SK-N-SH treated with all-trans-retinoic acid at 6 μM for 48 hours (cell line): ENCODE data around the gene FICD.

Experiments used
- ISL1 ChIP-seq: fragments of 250-450 bp; sonication (Bioruptor Pico); IDR thresholded peaks from 2 replicates; pipeline ENCODE4 v2.1.2; 2022; ENCODE audit warnings: mild to moderate bottlenecking, moderate library complexity
- ZNF565 ChIP-seq: fragments of 450-650 bp; formaldehyde crosslinking; conservative IDR thresholded peaks from 2 replicates; pipeline ENCODE4 v1.5.0; 2020; ENCODE audit warnings: low read depth, mild to moderate bottlenecking, moderate library complexity
- ZNF70 ChIP-seq: fragments of 450-650 bp; formaldehyde crosslinking; IDR thresholded peaks from 2 replicates; pipeline ENCODE4 v1.5.0; 2020; ENCODE audit warnings: mild to moderate bottlenecking, moderate library complexity
- TF ChIP-seq, protein P1 (sequence below): fragments of 250-450 bp; sonication (Bioruptor Pico); IDR thresholded peaks from 2 replicates; pipeline ENCODE4 v1.8.0; 2020; ENCODE audit warnings: mild to moderate bottlenecking, moderate library complexity, borderline replicate concordance

DNA sequence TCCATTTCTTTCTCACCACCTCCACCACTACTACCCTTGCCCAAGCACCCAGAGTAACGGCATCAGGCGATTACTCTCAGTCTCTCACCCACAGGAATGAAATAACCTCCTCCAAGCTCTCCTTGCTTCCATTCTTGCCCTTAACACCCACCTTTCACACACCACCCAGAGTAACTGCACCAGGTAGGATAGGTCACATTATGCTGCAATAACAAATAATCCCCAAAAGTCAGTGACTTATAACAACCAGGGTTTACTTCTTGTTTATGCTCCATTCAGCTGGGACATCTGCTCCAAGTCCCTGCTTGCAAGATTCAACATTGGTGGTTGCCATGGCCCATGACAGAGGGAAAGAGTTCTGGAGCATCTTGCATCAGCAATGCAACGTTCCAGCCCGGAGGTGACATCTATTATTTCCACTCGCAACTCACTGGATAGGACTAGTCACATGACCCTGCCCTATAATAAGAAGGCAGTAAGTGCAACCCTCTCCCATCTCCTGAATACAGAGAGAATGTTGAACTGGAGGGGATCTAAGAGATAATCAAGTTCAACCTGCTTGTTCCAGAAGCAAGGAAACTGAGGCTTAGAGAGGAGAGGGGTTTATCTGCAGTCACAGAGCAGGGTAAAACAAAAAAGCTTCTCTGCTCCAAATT lies 41.5 kb upstream of the FICD start:
- TF ChIP-seq ZNF565 (CRISPR knock-in tag) (no peak), ISL1 (no peak), ZNF70 (CRISPR knock-in tag) (no peak)
- TF ChIP-seq, protein P1, sequence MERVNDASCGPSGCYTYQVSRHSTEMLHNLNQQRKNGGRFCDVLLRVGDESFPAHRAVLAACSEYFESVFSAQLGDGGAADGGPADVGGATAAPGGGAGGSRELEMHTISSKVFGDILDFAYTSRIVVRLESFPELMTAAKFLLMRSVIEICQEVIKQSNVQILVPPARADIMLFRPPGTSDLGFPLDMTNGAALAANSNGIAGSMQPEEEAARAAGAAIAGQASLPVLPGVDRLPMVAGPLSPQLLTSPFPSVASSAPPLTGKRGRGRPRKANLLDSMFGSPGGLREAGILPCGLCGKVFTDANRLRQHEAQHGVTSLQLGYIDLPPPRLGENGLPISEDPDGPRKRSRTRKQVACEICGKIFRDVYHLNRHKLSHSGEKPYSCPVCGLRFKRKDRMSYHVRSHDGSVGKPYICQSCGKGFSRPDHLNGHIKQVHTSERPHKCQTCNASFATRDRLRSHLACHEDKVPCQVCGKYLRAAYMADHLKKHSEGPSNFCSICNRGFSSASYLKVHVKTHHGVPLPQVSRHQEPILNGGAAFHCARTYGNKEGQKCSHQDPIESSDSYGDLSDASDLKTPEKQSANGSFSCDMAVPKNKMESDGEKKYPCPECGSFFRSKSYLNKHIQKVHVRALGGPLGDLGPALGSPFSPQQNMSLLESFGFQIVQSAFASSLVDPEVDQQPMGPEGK, result no peak
